K562 (cell line): Measurements from ENCODE around the gene GALNT5. TPM values are rescaled to one million over a fixed set of nuclear protein-coding genes. Genes with fewer than 3 reads are reported as not detected.

ENCODE experiments used
- ATAC-seq: fragments of 200-7000 bp; cut with Tn5 transposase; 3 replicates; pipeline ENCODE4 v1.9.1; 2020; ENCODE audit warnings: moderate library complexity
- BruUV-seq: library from RNA; stranded (reverse); fragments of 400-500 nt; replicated peaks from 2 replicates; lab custom pipeline; 2021; lab: Mats Ljungman, UMichigan
- CTCF ChIA-PET: fragments of 300-600 bp; formaldehyde crosslinking; extraction: SDS; loops from one replicate; lab custom pipeline; 2021; ENCODE audit warnings: low intra/inter-chr PET ratio; lab: Yijun Ruan, JAX
- POLR2A ChIA-PET: fragments of 300-600, 350-650 bp; sonication (Branson Sonifier 250); formaldehyde crosslinking; extraction: SDS; loops from one replicate; lab custom pipeline; 2021; ENCODE audit warnings: antibody characterized with exemption, inconsistent platforms; lab: Yijun Ruan, JAX
- DNase-seq, 4 experiments: peaks; one replicate each; pipeline versions ENCODE4 v3.0.0 to v3.0.0-alpha.2; 2011 to 2018; ENCODE audit warnings: low spot score in 3 of 4, mixed read lengths in 3 of 4; ENCODE audit errors: extremely low read depth in 1 of 4
- FAIRE-seq: peaks from 2 replicates; lab custom pipeline; 2011; peaks lifted over from hg19 to GRCh38; lab: Jason Lieb, UNC
- H2AFZ ChIP-seq: 2 replicates; pipeline ENCODE4 v1.6.0; 2011; ENCODE audit warnings: low read depth, low read length, control low read depth, inconsistent platforms
- H3K27ac ChIP-seq: fragments of 200-600 bp; 3 replicates; pipeline ENCODE4 v1.8.0; 2011; ENCODE audit warnings: low read depth, mild to moderate bottlenecking, control low read depth, inconsistent platforms, low read length, moderate library complexity, mixed read lengths; ENCODE audit errors: extremely low read depth
- H3K27me3 ChIP-seq, 2 experiments: fragments of 300-600 bp in 1 of 2; 2 replicates in 1 of 2; 3 replicates in 1 of 2; pipeline versions ENCODE4 v1.6.0 to v1.8.0; 2011; ENCODE audit warnings: inconsistent platforms in 2 of 2, low read length in 2 of 2, mild to moderate bottlenecking in 1 of 2, mixed read lengths in 1 of 2, moderate library complexity in 1 of 2; ENCODE audit not compliant: control insufficient read depth in 2 of 2, insufficient read depth in 2 of 2
- H3K36me3 ChIP-seq: fragments of 300-600 bp; 3 replicates; pipeline ENCODE4 v1.8.0; 2011; ENCODE audit warnings: mild to moderate bottlenecking, low read length, inconsistent platforms; ENCODE audit not compliant: control insufficient read depth, insufficient read depth
- H3K4me1 ChIP-seq, 2 experiments: fragments of 200-600 bp in 1 of 2; replicated peaks in 1 of 2; 2 replicates in 1 of 2; 3 replicates in 1 of 2; pipeline versions ENCODE4 v1.5.1 to v1.8.0; 2011; ENCODE audit warnings: inconsistent platforms in 2 of 2, low read length in 2 of 2, mild to moderate bottlenecking in 1 of 2, mixed read lengths in 1 of 2, moderate library complexity in 1 of 2; ENCODE audit not compliant: control insufficient read depth in 2 of 2, insufficient read depth in 2 of 2
- H3K4me2 ChIP-seq: 2 replicates; pipeline ENCODE4 v1.6.1; 2011; ENCODE audit warnings: low read length, control low read depth, inconsistent platforms, mixed read lengths; ENCODE audit not compliant: insufficient read depth
- H3K4me3 ChIP-seq: fragments of 200-600 bp; sonication (generic), shearing (Covaris generic); 2 replicates; pipeline ENCODE4 v1.5.1; 2016; ENCODE audit warnings: control low read depth, inconsistent platforms
- H3K79me2 ChIP-seq: fragments of 200-600 bp; 3 replicates; pipeline ENCODE4 v1.8.0; 2011; ENCODE audit warnings: low read length, inconsistent platforms; ENCODE audit not compliant: control insufficient read depth, insufficient read depth
- H3K9ac ChIP-seq, 2 experiments: 2 replicates each; pipeline versions ENCODE4 v1.6.0 to v1.6.1; 2011; ENCODE audit warnings: low read depth in 2 of 2, low read length in 2 of 2, control low read depth in 1 of 2, inconsistent platforms in 1 of 2, mild to moderate bottlenecking in 1 of 2, mixed read lengths in 1 of 2; ENCODE audit not compliant: insufficient read depth in 1 of 2
- H3K9me1 ChIP-seq: one replicate; pipeline ENCODE4 v1.6.0; 2011; ENCODE audit warnings: inconsistent platforms, mild to moderate bottlenecking, low read length, moderate library complexity; ENCODE audit not compliant: control insufficient read depth, insufficient read depth
- H3K9me3 ChIP-seq: replicated peaks from 2 replicates; pipeline ENCODE4 v1.5.1; 2011; ENCODE audit warnings: low read depth, low read length, inconsistent platforms; ENCODE audit not compliant: control insufficient read depth, insufficient read depth
- H4K20me1 ChIP-seq: replicated peaks from 2 replicates; pipeline ENCODE4 v1.6.1; 2011; ENCODE audit warnings: low read length, inconsistent platforms, mixed read lengths; ENCODE audit not compliant: control insufficient read depth, insufficient read depth
- CTBP1 ChIP-seq: fragments of 450-650 bp; IDR thresholded peaks from 2 replicates; pipeline ENCODE4 v1.6.1; 2016; ENCODE audit warnings: borderline replicate concordance
- FOSL1 ChIP-seq: fragments of 200-800 bp; sonication (Bioruptor generic); conservative IDR thresholded peaks from 2 replicates; pipeline ENCODE4 v1.6.1; 2016; ENCODE audit warnings: missing genetic modification characterization, missing compliant biosample characterization
- POU5F1 ChIP-seq: fragments of 150-350 bp; IDR thresholded peaks from 2 replicates; pipeline ENCODE4 v1.6.1; 2014; ENCODE audit warnings: borderline replicate concordance, low read length, low read depth, mild to moderate bottlenecking; ENCODE audit not compliant: partially characterized antibody
- ZNF766 ChIP-seq: fragments of 200-800 bp; sonication (Bioruptor generic); conservative IDR thresholded peaks from 2 replicates; pipeline ENCODE4 v1.6.1; 2016; ENCODE audit warnings: missing genetic modification characterization, missing compliant biosample characterization
- WGBS: fragments of 100-300 bp; shearing (Covaris generic); methylation state at CpG from one replicate; pipeline ENCODE4 v1.1.6; 2016; ENCODE audit warnings: low coverage, mixed read lengths; ENCODE audit not compliant: insufficient coverage; ENCODE audit errors: missing lambda C conversion rate; 5-methylcytosine and 5-hydroxymethylcytosine counted together
- in situ Hi-C: fragments of 300-500 bp; cut with MboI; formaldehyde crosslinking; loops from 4 replicates; pipeline ENCODE4 v1.15.0; 2018; ENCODE audit warnings: inconsistent platforms, mixed read lengths
- intact Hi-C: fragments of 100-400 bp; cut with micrococcal nuclease; formaldehyde crosslinking; loops from 2 replicates; pipeline ENCODE4 v1.14.2; 2022
- polyA plus RNA-seq, 8 experiments: library from polyadenylated mRNA; depleted of rRNA in 4 of 8; stranded (reverse) in 5 of 8; unstranded in 3 of 8; fragments of >200 nt; fragmentation: Nextera tagmentation in 2 of 8; fragmentation: Illumina TruSeq in 1 of 8; extraction: Ambion mirVana in 2 of 8; extraction: Trizol in 1 of 8; gene quantifications; 2 replicates each; pipeline versions ENCODE4 v1.2.1 to v1.2.3, GENCODE V29; 2011 to 2014; ENCODE audit warnings: inconsistent platforms in 1 of 8, missing spikeins in 1 of 8
- total RNA-seq, 7 experiments: library from RNA; depleted of rRNA in 6 of 7; stranded (reverse); fragments of >200 nt in 6 of 7; fragmentation: Illumina TruSeq in 2 of 7; extraction: Trizol in 2 of 7; gene quantifications; 2 replicates each; pipeline versions ENCODE4 v1.2.1 to v1.2.3, GENCODE V29; 2011 to 2021; ENCODE audit warnings: low replicate concordance in 1 of 7

GALNT5 gene
- total and polyA plus RNA-seq, 9 of the 15 experiments (the other 6 are each of a cell fraction or from before 2014, with no cell fraction given): 21.6 to 73.0 (median 54.7) TPM

DNA sequence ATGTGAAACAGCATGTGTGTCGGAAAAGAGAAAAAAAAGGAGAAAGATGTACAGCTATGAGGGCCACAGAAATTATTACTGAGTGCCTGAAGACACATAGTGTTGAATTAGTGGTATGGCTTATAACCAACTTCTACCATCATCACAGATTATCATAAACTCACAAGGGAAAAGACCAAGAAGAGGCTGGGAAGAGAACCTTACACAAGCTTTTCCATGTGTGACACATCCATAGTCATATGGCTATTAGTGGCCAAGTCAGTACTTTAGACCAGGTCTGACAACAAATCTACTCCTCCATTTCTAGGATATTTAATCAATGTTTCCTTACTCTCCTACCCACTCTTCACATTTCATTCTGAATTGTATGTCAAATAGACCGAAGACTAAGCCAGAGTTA, 3.5 kb upstream of the GALNT5 start:
- intact Hi-C loops: no loop called here
- no peak overlapping the region for H3K4me2 ChIP-seq
- no peak overlapping the region for H3K4me3 ChIP-seq
- H4K20me1 ChIP-seq: no peaks in the 10 kb centered on the region
- no peak for ATAC-seq
- no TSS peak for BruUV-seq
- DNase-seq: no peak
- peaks cover 0 to 14% of the 10 kb centered on the region in 2 experiments; a peak in 2 of 5 replicates for H3K4me1 ChIP-seq
- H3K9ac ChIP-seq: no peak overlapping the region
- no peak overlapping the region for H3K27ac ChIP-seq
- no peak for FAIRE-seq
- in situ Hi-C loops: no loop called here
- ChIA-PET CTCF (no interaction called here), POLR2A (no interaction called here)
- no peaks in the 10 kb centered on the region for H3K9me3 ChIP-seq
- no peaks in the 10 kb centered on the region for H3K9me1 ChIP-seq
- H3K36me3 ChIP-seq: no peaks in the 10 kb centered on the region
- no peaks in the 10 kb centered on the region for H3K27me3 ChIP-seq
- H2AFZ ChIP-seq: peak overlapping the region; percentile 36
- WGBS: 80% methylated on average over 2 of the region's 2 CpGs
- H3K79me2 ChIP-seq: peaks cover 34% of the 10 kb centered on the region
- TF ChIP-seq CTBP1 (no peak), FOSL1 (0 out of 2 replicates have a peak, but pooled peaks have one; percentile 28)

DNA sequence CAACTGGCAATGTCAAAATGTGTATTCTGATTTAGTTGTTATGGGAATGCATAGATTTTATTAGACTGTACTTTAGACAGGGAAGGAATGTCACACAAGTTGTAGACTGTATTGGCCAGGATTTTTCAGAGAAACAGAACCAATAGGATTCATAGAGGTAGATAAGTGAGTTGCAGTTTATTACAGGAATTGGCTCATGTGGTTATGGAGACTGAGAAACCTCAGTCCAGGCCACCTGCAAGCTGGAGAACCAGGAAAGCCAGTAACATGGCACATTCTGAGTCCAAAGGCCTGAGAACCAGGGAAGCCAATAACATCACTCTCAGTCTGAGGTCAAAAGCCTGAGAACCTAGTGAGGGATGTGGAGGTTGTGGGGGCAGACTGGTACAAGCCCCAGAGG, 1.8 kb upstream of the GALNT5 start:
- in situ Hi-C loops: no loop called here
- Histone ChIP-seq H3K27ac (no peak overlapping the region; the same call in 2 of the 3 replicates), H3K9me3 (no peaks in the 10 kb centered on the region), H3K4me2 (no peak overlapping the region), H3K9ac (0 out of 4 replicates have a peak overlapping the region, but pooled peaks of 1 of the 2 experiments have one; percentile 8), H2AFZ (peak overlapping the region; percentile 41), H3K4me3 (no peak overlapping the region), H4K20me1 (no peaks in the 10 kb centered on the region), H3K79me2 (peaks cover 51% of the 10 kb centered on the region), H3K27me3 (no peaks in the 10 kb centered on the region), H3K9me1 (no peaks in the 10 kb centered on the region), H3K4me1 (peaks cover 3 to 18% of the 10 kb centered on the region in 2 experiments; a peak in 2 of 5 replicates), H3K36me3 (peaks cover 14% of the 10 kb centered on the region)
- ChIA-PET CTCF (no interaction called here), POLR2A (no interaction called here)
- DNase-seq: no peak
- no TSS peak for BruUV-seq
- TF ChIP-seq ZNF766 (CRISPR knock-in tag): 0 out of 2 replicates have a peak, but pooled peaks have one; percentile 7
- no peak for TF ChIP-seq POU5F1
- ATAC-seq: no peak
- intact Hi-C loops: no loop called here
- no peak for FAIRE-seq
